Right lobe of liver (tissue), 4 donors: ENCODE data around the gene ADAMTS19.

ENCODE experiments used
- CTCF ChIP-seq, 4 donors: fragments of 200-600 bp in 3 of 4; fragments of 450-650 bp in 1 of 4; IDR thresholded peaks; one replicate each; pipeline versions ENCODE4 v1.5.1 to v1.8.0; 2016 to 2022; ENCODE audit warnings: antibody characterized with exemption in 4 of 4, mild to moderate bottlenecking in 2 of 4
- POLR2A ChIP-seq: fragments of 450-650 bp; IDR thresholded peaks from one replicate; pipeline ENCODE4 v1.6.1; 2017; ENCODE audit warnings: antibody characterized with exemption, mild to moderate bottlenecking
- donor health status: DM: no; HTN: no; CAD: no.
- donor health status: DM: no; HTN: no; CAD: no.
- donor health status: DM: no; HTN: yes; CAD: no.

- TF ChIP-seq CTCF (IDR thresholded peaks at IDR 0.05): no peak
- no peak for TF ChIP-seq POLR2A
Observed at GRCh38 chr5:129563585-129563984, 103.5 kb downstream of the ADAMTS19 start.
